NCI-H2081 (cell line): ENCODE results near the gene HPS1.

Experiments
- DNase-seq, 2 experiments: peaks; one replicate each; lab custom pipeline; 2025; lab: John Stamatoyannopoulos, UW

Gene HPS1

DNA sequence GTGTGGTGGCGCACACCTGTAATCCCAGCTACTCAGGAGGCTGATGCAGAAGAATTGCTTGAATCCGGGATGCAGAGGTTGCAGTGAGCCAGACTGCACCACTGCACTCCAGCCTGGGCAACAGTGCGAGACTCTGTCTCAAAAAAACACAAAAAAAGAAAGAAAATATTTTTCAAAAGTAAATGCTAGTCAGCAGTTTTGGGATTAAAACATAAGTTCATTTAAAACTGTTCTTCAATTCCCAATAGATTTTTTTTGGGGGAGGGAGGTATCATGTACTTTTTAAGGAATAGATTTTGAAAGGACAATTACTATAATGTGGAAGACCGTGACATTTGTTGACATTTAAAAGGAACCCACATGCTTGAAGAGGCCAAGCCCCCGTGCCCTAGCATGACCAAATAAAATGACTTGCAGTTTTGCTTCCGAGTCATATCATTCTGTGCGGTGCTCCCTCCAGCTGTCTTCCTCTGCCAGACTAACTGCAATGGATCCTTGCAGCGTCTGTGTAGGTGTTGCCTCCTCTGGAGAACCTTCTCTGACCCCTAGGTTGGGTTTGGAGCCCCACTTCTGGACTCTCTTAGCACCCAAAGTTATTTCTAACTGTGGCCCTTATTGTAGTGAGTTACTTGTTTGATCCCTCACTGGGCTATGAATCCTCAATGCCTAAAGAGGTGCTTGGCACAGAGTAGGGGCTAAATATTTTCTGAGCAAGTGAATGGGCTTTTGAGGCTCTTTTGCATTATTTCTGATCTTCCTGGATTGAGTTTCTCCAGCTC lies 17.4 kb upstream of the HPS1 start:
- no peak for DNase-seq

GRCh38 chr10:98463016-98463415 lies 16.3 kb upstream of the HPS1 start:
- no peak for DNase-seq

DNA sequence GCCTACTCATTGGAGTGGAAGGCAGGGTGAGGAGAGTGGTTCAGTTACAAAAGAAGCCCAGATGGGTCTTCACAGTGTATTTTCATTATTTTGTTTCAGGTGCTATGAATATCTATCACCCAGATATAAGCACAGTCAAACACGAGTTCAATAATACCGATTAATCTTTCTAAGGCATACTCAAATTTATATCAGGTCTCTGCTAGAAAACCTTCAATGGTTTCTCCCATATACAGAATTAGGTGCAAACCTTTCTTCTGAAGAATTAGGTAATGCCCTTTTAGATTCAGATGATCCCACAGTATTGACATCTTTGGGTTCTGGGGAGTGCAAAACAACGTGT lies 14.7 kb upstream of the HPS1 start:
- DNase-seq, result no peak

GRCh38 chr10:98460837-98461499 lies 14.2 kb upstream of the HPS1 start:
- DNase-seq, result no peak

DNA sequence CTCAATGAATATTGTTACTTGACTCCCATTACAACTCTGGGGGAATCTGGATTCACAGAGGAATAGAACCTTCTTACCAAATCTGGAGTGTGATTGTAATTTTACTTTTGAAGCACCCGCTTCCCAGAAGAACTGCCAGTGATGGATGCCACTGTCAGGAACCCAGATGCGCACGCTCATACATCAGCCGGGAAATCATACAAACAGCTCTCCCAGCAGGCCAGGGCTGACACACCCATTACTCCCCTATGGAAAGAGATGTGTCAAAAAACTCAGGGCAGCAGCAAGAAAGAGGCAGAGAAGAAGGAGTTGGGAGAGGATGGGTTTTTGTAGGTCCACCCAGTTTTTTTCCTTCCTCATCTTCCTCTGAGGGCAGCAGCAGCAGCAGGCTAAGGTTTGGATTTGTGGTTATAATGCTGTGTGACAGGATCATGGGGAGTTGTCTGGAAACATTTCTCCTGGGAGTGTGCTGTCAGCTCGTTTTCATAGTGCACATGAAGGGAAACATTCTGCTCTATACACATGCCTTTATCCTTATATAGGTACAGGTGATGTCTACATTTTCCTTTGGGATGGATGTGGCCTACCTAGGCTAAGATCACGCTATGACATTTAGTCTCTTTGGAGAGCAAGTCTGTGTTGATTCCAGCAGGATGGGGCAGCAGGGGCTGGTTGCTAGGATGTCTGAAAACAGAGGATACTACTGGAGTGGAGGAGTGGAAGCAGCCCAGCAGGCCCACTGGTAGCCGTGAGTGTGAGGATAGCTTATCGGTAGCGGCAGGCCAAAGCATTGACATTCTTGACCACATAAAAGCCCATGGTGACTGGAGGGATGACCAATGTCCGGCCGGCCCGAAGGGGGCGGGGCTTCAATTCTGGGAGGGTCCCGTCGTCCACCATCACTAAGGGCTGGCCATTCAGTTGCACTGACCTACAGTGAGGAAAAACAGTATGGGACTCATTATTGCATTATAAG lies 12.4 kb upstream of the HPS1 start:
- DNase-seq, result no peak

DNA sequence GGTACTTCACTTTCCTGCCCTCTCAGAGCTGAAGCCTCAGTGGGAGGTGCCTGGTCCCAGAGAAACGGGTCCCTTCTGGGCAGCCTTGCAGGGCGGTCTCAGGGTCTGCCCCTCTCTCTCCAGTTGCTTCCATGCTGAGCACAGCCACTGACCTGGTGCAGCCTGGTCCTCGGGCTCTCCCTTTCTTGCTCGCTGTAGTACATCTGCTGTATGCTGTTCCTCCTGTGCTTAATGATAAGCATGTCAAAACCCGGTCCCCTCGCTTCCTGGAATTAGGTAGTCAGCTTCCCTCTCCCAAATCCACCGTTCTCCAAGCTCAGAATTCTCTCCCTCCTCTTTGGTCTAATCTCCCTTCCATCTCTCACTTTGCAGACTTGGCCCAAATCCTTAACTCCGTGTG lies 11.0 kb upstream of the HPS1 start:
- DNase-seq, result no peak

GRCh38 chr10:98456686-98457482 lies 10.1 kb upstream of the HPS1 start:
- no peak for DNase-seq

DNA sequence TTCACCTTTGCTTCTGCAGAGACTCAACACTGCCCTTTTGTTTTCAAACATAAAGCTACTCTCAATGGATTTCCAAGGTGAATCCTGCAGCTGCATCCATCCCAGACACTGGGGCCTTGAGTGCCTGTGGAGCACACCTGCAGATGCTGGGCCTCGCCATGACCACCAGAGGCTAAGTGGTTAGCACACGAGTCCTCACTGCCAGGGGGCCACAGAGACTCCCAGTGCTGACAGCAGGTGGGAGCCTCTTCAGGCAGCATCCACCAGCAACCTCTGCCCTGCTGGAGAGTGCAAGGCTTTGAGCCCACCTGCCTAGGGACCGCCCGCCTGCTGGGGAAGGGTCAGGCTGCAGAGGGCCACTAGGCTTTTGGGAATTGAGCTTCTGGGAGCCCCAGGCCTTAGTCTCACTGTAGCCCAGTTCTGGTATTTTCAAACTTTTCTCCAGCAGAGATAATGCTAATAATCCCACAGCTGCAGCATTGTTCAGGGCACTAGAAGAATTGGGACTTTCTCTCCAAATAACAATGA lies 9.4 kb upstream of the HPS1 start:
- DNase-seq, result no peak

GRCh38 chr10:98453729-98454128 lies 7.0 kb upstream of the HPS1 start:
- no peak for DNase-seq

- no peak for DNase-seq
Observed at GRCh38 chr10:98450618-98451017, 3.9 kb upstream of the HPS1 start.

- DNase-seq, result no peak
Observed at GRCh38 chr10:98449287-98449686, 2.6 kb upstream of the HPS1 start.

- no peak for DNase-seq
Observed at GRCh38 chr10:98446151-98446660, 529 bp downstream of the HPS1 start.

DNA sequence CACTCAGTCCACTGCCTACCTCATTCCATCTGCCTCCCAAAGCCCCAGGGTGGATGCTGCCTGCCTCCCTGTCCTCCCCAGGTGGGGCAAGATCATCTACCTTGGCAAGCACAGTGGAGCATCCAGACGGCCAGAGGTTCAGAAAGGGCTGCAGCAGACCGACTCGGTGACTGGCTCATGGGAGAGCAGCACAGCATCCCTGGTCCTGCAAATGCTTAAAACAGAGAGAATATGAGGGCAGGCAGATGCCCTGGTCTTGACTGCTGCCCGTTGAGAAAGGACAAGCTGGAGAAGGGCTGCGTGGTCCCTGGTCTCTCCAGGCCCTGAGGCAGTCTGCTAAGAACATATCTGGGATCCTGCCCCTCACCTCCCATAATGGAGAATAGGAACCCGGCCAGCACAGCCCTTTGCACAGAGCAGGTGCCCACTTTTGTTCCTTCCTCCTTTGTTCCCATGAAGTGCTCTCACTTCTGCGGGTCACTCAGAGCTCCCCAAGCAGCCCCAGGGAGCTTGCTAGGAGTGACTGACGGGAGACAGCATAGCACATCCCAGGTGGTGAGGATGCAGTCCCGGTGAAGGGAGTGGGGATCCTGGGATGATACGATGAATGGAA lies 1.4 kb downstream of the HPS1 start:
- DNase-seq, result no peak

- no peak for DNase-seq
Observed at GRCh38 chr10:98444314-98445006, 2.3 kb downstream of the HPS1 start.

DNA sequence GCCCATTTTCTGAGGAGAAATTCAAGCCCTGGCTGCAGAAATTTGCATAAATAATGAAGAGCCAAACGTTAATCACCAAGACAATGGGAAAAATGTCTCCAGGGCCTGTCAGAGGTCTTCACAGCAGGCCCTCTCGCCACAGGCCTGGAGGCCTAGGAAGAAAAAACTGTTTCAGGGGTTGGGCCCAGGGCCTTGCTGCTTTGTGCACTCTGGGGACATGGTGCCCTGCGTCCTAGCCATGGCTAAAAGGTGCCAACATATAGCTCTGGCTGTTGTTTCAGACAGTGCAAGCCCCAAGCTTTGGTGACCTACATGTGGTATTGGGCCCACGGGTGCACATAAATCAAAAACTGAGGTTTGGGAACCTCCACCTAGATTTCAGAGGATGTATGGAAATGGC lies 8.0 kb downstream of the HPS1 start:
- DNase-seq, result no peak

- DNase-seq, result no peak
Observed at GRCh38 chr10:98436704-98437103, 10.0 kb downstream of the HPS1 start.

GRCh38 chr10:98435178-98435577 lies 11.6 kb downstream of the HPS1 start:
- no peak for DNase-seq

- DNase-seq, result no peak
Observed at GRCh38 chr10:98433881-98434732, 12.6 kb downstream of the HPS1 start.

GRCh38 chr10:98433371-98433770 lies 13.4 kb downstream of the HPS1 start:
- no peak for DNase-seq
